SK-N-SH treated with all-trans-retinoic acid at 6 μM for 48 hours (cell line): ENCODE results near the gene HHIPL1.

Source experiments
- ARNTL ChIP-seq: fragments of 450-650 bp; formaldehyde crosslinking; IDR thresholded peaks from 2 replicates; pipeline ENCODE4 v1.5.0; 2020; ENCODE audit warnings: low read depth, mild to moderate bottlenecking, moderate library complexity, borderline replicate concordance
- CSDC2 ChIP-seq: fragments of 250-450 bp; sonication (Bioruptor Pico); IDR thresholded peaks from 2 replicates; pipeline ENCODE4 v1.5.0; 2020; ENCODE audit warnings: mild to moderate bottlenecking, moderate library complexity
- TF ChIP-seq, protein P1 (sequence below): fragments of 250-450 bp; sonication (Bioruptor Pico); IDR thresholded peaks from 2 replicates; pipeline ENCODE4 v1.8.0; 2020; ENCODE audit warnings: mild to moderate bottlenecking, moderate library complexity, borderline replicate concordance

DNA sequence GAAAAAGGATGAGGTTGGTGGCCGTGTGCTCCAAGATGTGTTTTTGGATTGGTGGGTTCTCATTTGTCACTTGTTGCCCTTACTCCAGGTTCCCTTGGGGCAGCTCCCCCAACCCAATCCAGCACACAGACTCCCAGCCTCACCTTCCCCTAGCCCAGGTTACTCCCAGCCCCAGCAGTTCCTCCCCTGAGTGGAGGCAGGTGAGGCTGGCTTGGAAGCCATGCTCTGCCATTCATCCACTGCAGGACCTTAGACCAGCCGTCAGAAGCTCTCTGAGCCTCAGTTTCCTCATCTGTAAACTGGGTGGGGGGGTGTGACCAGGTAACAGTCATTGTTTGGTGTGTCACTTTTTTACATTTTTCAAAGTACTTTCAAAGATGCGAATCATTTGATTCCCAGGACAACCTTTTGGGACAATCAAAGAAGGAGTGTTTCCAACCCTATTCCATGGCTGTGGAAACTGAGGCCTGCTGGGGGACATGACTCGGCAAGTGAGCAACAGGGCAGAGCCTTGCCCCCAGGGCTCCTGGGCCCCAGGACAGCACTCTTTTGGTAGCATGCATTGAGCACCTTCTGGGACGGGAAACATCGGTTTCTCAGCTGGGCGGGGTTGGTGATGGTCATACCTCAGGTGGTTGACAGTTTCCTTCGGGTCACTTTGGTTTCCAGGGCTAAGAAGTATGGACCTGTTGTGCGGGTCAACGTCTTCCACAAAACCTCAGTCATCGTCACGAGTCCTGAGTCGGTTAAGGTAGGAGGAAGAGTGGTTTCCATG is 46.4 kb downstream of the HHIPL1 start:
- TF ChIP-seq, protein P1, sequence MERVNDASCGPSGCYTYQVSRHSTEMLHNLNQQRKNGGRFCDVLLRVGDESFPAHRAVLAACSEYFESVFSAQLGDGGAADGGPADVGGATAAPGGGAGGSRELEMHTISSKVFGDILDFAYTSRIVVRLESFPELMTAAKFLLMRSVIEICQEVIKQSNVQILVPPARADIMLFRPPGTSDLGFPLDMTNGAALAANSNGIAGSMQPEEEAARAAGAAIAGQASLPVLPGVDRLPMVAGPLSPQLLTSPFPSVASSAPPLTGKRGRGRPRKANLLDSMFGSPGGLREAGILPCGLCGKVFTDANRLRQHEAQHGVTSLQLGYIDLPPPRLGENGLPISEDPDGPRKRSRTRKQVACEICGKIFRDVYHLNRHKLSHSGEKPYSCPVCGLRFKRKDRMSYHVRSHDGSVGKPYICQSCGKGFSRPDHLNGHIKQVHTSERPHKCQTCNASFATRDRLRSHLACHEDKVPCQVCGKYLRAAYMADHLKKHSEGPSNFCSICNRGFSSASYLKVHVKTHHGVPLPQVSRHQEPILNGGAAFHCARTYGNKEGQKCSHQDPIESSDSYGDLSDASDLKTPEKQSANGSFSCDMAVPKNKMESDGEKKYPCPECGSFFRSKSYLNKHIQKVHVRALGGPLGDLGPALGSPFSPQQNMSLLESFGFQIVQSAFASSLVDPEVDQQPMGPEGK (CRISPR knock-in tag) = no peak
- TF ChIP-seq CSDC2 (no peak), ARNTL (no peak)
